Caco-2 (cell line): ENCODE results near the gene MIS12. TPM values are rescaled to one million over a fixed set of nuclear protein-coding genes. Genes with fewer than 3 reads are reported as not detected.

ENCODE experiments used
- BruUV-seq: library from RNA; stranded (reverse); fragments of 400-500 nt; replicated peaks from 2 replicates; lab custom pipeline; 2021; lab: Mats Ljungman, UMichigan
- CTCF ChIA-PET: fragments of 300-600 bp; sonication (Branson Sonifier 250); formaldehyde crosslinking; loops from one replicate; lab custom pipeline; 2022; ENCODE audit warnings: antibody characterized with exemption; lab: Charles Lee
- POLR2A ChIA-PET: fragments of 300-600 bp; sonication (Branson Sonifier 250); formaldehyde crosslinking; loops from one replicate; lab custom pipeline; 2022; ENCODE audit warnings: antibody characterized with exemption; lab: Charles Lee
- DNase-seq, 2 experiments: peaks; one replicate each; pipeline versions ENCODE4 v3.0.0 to v3.0.0-alpha.2; 2020 to 2022
- H3K27me3 ChIP-seq: replicated peaks from 2 replicates; pipeline ENCODE4 v1.6.0; 2011; ENCODE audit warnings: low read length; ENCODE audit not compliant: control insufficient read depth, insufficient read depth
- H3K36me3 ChIP-seq: 2 replicates; pipeline ENCODE4 v1.5.1; 2011; ENCODE audit warnings: low read length; ENCODE audit not compliant: control insufficient read depth, insufficient read depth
- H3K4me1 ChIP-seq: fragments of 250-450 bp; sonication (Bioruptor Pico); 2 replicates; pipeline ENCODE4 v1.5.1; 2020; ENCODE audit warnings: mild to moderate bottlenecking
- H3K4me3 ChIP-seq: 2 replicates; pipeline ENCODE4 v1.5.1; 2011; ENCODE audit warnings: low read depth, mild to moderate bottlenecking, control low read depth, low read length
- H3K9me3 ChIP-seq: fragments of 250-450 bp; sonication (Bioruptor Pico); 2 replicates; pipeline ENCODE4 v1.5.1; 2020; ENCODE audit warnings: mild to moderate bottlenecking, moderate library complexity
- H3K27ac Mint-ChIP-seq: one replicate; pipeline ENCODE4 v1.8.0; 2022; ENCODE audit warnings: mixed read lengths; ENCODE audit not compliant: unreplicated experiment
- H3K27me3 Mint-ChIP-seq: one replicate; pipeline ENCODE4 v1.8.0; 2022; ENCODE audit warnings: mixed read lengths; ENCODE audit not compliant: insufficient read depth, unreplicated experiment
- H3K36me3 Mint-ChIP-seq: one replicate; pipeline ENCODE4 v1.8.0; 2022; ENCODE audit warnings: mild to moderate bottlenecking, mixed read lengths; ENCODE audit not compliant: insufficient read depth, unreplicated experiment
- H3K4me1 Mint-ChIP-seq: one replicate; pipeline ENCODE4 v1.8.0; 2022; ENCODE audit warnings: low read depth, mixed read lengths; ENCODE audit not compliant: unreplicated experiment
- H3K4me3 Mint-ChIP-seq: one replicate; pipeline ENCODE4 v1.8.0; 2022; ENCODE audit warnings: mild to moderate bottlenecking, moderate library complexity, mixed read lengths; ENCODE audit not compliant: unreplicated experiment
- H3K9me3 Mint-ChIP-seq: one replicate; pipeline ENCODE4 v1.8.0; 2022; ENCODE audit warnings: mixed read lengths; ENCODE audit not compliant: unreplicated experiment
- CTCF ChIP-seq, 2 experiments: fragments of 200-600 bp in 1 of 2; IDR thresholded peaks; 1 replicate in 1 of 2; 2 replicates in 1 of 2; pipeline versions ENCODE4 v1.5.1 to v1.8.0; 2011 to 2022; ENCODE audit warnings: antibody characterized with exemption in 1 of 2, control low read depth in 1 of 2, inconsistent platforms in 1 of 2, low read depth in 1 of 2, low read length in 1 of 2, mild to moderate bottlenecking in 1 of 2, moderate library complexity in 1 of 2; ENCODE audit not compliant: insufficient read depth in 1 of 2, severe bottlenecking in 1 of 2, unreplicated experiment in 1 of 2
- intact Hi-C: fragments of 100-400 bp; cut with micrococcal nuclease; formaldehyde crosslinking; loops from one replicate; pipeline ENCODE4 v1.10.0; 2022; ENCODE audit not compliant: unreplicated experiment
- total RNA-seq: library from RNA; stranded (reverse); gene quantifications from 2 replicates; pipeline ENCODE4 v1.2.3, GENCODE V29; 2022

The MIS12 gene
- total RNA-seq, 1 experiment from 2014 or later, result 11.7 TPM

- no peaks in the 10 kb centered on the region for H3K9me3 Mint-ChIP-seq
- POLR2A ChIA-PET, result interaction anchor here (0.6 kb wide), 1 partner anchor 1497 kb away, joined by 5 read pairs; no protein-coding TSS in a partner anchor
- Histone ChIP-seq H3K4me3 (no peak overlapping the region), H3K27me3 (no peaks in the 10 kb centered on the region), H3K36me3 (no peaks in the 10 kb centered on the region), H3K9me3 (no peaks in the 10 kb centered on the region), H3K4me1 (peaks cover 4% of the 10 kb centered on the region; the same call in 1 of the 2 replicates)
- no peak overlapping the region for H3K4me3 Mint-ChIP-seq
- CTCF ChIA-PET, result no interaction called here
- TF ChIP-seq CTCF (IDR thresholded peaks at IDR 0.05; ENCODE audit: insufficient read depth in 1 of 2, low read depth in 1 of 2, low read length in 1 of 2, severe bottlenecking in 1 of 2, unreplicated experiment in 1 of 2), result no peak
- intact Hi-C loops, result no loop called here
- no peaks in the 10 kb centered on the region for H3K27me3 Mint-ChIP-seq
- H3K27ac Mint-ChIP-seq, result no peak overlapping the region
- H3K36me3 Mint-ChIP-seq, result no peaks in the 10 kb centered on the region
- no peaks in the 10 kb centered on the region for H3K4me1 Mint-ChIP-seq
- no TSS peak for BruUV-seq
- DNase-seq, result no peak
Measured at GRCh38 chr17:5527601-5528250, 41.4 kb downstream of the MIS12 start.

- BruUV-seq, result no TSS peak
- H3K9me3 ChIP-seq, result no peaks in the 10 kb centered on the region
- no peaks in the 10 kb centered on the region for H3K9me3 Mint-ChIP-seq
- ChIA-PET CTCF (no interaction called here), POLR2A (no interaction called here)
- H3K4me3 ChIP-seq, result no peak overlapping the region
- no peak overlapping the region for H3K4me3 Mint-ChIP-seq
- no peak for TF ChIP-seq CTCF (IDR thresholded peaks at IDR 0.05; ENCODE audit: insufficient read depth in 1 of 2, low read depth in 1 of 2, low read length in 1 of 2, severe bottlenecking in 1 of 2, unreplicated experiment in 1 of 2)
- H3K27ac Mint-ChIP-seq, result no peak overlapping the region
- no peaks in the 10 kb centered on the region for H3K27me3 ChIP-seq
- H3K36me3 ChIP-seq, result no peaks in the 10 kb centered on the region
- H3K36me3 Mint-ChIP-seq, result no peaks in the 10 kb centered on the region
- intact Hi-C loops, result no loop called here
- no peaks in the 10 kb centered on the region for H3K4me1 Mint-ChIP-seq
- H3K27me3 Mint-ChIP-seq, result no peaks in the 10 kb centered on the region
- no peak for DNase-seq
- H3K4me1 ChIP-seq, result peaks cover 4% of the 10 kb centered on the region; the same call in 1 of the 2 replicates
Measured at GRCh38 chr17:5530265-5531084, 44.1 kb downstream of the MIS12 start.

GRCh38 chr17:5531085-5531418 lies 44.7 kb downstream of the MIS12 start:
- intact Hi-C loops, result no loop called here
- Mint-ChIP-seq H3K4me3 (no peak overlapping the region), H3K9me3 (no peaks in the 10 kb centered on the region), H3K27me3 (no peaks in the 10 kb centered on the region), H3K4me1 (no peaks in the 10 kb centered on the region), H3K36me3 (no peaks in the 10 kb centered on the region), H3K27ac (no peak overlapping the region)
- Histone ChIP-seq H3K27me3 (no peaks in the 10 kb centered on the region), H3K9me3 (no peaks in the 10 kb centered on the region), H3K36me3 (no peaks in the 10 kb centered on the region), H3K4me1 (peaks cover 4% of the 10 kb centered on the region; the same call in 1 of the 2 replicates), H3K4me3 (no peak overlapping the region)
- POLR2A ChIA-PET, result no interaction called here
- DNase-seq, result no peak
- CTCF ChIA-PET, result no interaction called here
- TF ChIP-seq CTCF (IDR thresholded peaks at IDR 0.05; ENCODE audit: insufficient read depth in 1 of 2, low read depth in 1 of 2, low read length in 1 of 2, severe bottlenecking in 1 of 2, unreplicated experiment in 1 of 2), result no peak
- no TSS peak for BruUV-seq
